ENCODE measurements around the gene VAC14.

The VAC14 gene

DNA sequence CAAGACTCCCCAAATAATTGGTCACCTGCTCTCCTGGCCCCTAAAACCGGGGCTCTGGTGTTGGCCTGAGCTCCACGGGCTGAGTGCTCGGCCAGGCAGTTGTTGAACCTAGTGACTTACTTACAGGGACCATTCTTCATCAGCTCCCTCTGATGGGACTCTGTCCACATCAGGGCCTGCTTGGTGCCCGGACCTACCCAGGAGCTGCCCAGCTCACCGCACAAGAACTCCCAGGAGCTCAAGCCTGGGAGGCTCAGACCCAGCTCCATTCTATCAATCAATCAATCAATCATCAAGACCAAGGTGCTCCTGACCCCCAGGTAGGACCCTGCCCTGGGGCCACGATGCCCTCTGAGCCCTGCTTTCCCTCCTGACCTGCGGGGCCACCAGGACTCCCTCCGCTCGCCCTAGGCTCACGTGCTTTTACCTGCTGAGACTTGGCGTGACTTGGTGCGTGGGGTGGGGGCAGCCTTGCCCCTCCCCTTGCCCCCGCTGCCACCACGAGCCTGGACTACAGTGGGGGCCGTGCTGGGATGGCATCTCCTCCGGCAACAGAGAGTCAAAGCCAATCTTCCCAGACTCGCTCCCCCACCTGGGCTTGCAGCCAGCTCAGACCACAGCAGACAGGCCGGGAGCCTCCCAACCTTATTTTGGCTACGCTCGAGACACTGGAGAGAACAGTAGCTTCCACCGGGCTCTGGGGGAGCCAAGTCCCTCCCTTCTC, 138.9 kb downstream of the VAC14 start:
- Histone ChIP-seq H3K36me3 (ENCODE audit: insufficient read depth, low read length) (no peaks in the 10 kb centered on the region), H3K9ac (ENCODE audit: low read length) (no peak overlapping the region), H3K4me2 (ENCODE audit: low read length) (no peak overlapping the region), H3K4me3 (ENCODE audit: low read depth, low read length, poor library complexity, severe bottlenecking) (no peak overlapping the region), H3K79me2 (ENCODE audit: insufficient read depth, low read length) (no peaks in the 10 kb centered on the region), H3F3A (ENCODE audit: insufficient read depth, low read length) (no peaks in the 10 kb centered on the region), H3K9me3 (ENCODE audit: low read length) (no peaks in the 10 kb centered on the region), H3K9me2 (ENCODE audit: low read depth, low read length) (no peaks in the 10 kb centered on the region), H2AFZ (ENCODE audit: low read length) (no peak overlapping the region), H3K27me3 (ENCODE audit: insufficient read depth, low read length) (peaks cover 5% of the 10 kb centered on the region; the same call in 1 of the 2 replicates), H3K27ac (ENCODE audit: low read depth, low read length, poor library complexity, severe bottlenecking) (no peak overlapping the region), H3K4me1 (ENCODE audit: insufficient read depth, low read length, severe bottlenecking) (peaks cover 4% of the 10 kb centered on the region), H4K20me1 (ENCODE audit: insufficient read depth, low read length) (no peaks in the 10 kb centered on the region)
- no peak for TF ChIP-seq EZH2 (IDR thresholded peaks at IDR 0.05; ENCODE audit: borderline replicate concordance, low read length)
- TF ChIP-seq, protein P1, sequence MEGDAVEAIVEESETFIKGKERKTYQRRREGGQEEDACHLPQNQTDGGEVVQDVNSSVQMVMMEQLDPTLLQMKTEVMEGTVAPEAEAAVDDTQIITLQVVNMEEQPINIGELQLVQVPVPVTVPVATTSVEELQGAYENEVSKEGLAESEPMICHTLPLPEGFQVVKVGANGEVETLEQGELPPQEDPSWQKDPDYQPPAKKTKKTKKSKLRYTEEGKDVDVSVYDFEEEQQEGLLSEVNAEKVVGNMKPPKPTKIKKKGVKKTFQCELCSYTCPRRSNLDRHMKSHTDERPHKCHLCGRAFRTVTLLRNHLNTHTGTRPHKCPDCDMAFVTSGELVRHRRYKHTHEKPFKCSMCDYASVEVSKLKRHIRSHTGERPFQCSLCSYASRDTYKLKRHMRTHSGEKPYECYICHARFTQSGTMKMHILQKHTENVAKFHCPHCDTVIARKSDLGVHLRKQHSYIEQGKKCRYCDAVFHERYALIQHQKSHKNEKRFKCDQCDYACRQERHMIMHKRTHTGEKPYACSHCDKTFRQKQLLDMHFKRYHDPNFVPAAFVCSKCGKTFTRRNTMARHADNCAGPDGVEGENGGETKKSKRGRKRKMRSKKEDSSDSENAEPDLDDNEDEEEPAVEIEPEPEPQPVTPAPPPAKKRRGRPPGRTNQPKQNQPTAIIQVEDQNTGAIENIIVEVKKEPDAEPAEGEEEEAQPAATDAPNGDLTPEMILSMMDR (IDR thresholded peaks at IDR 0.05; ENCODE audit: low read length): no peak

DNA sequence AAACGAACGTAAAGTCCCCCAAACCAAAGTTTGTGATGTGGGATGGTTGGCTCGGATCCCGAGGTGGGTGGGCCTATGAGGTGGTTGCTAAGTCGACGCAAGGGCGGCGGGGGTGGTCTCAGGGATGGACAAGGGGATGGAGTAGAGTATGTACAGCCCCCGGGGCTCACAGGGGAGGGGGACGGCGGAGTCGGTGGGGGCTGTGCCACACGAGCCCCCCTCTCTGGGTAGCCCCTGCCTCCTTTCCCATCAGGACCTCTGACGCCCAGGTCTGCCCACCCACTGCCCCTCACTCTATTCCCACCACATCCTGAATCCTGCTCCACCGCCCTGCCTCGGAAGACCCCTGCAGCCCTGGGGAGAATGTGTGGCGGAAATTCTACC, 139.4 kb downstream of the VAC14 start:
- no peaks in the 10 kb centered on the region for H3F3A ChIP-seq (ENCODE audit: insufficient read depth, low read length)
- H2AFZ ChIP-seq (ENCODE audit: low read length): no peak overlapping the region
- H3K4me1 ChIP-seq (ENCODE audit: insufficient read depth, low read length, severe bottlenecking): peaks cover 4% of the 10 kb centered on the region
- TF ChIP-seq, protein P1 (IDR thresholded peaks at IDR 0.05; ENCODE audit: low read length): no peak
- H3K79me2 ChIP-seq (ENCODE audit: insufficient read depth, low read length): no peaks in the 10 kb centered on the region
- H3K9me3 ChIP-seq (ENCODE audit: low read length): no peaks in the 10 kb centered on the region
- no peaks in the 10 kb centered on the region for H3K9me2 ChIP-seq (ENCODE audit: low read depth, low read length)
- H3K4me3 ChIP-seq (ENCODE audit: low read depth, low read length, poor library complexity, severe bottlenecking): no peak overlapping the region
- H3K36me3 ChIP-seq (ENCODE audit: insufficient read depth, low read length): no peaks in the 10 kb centered on the region
- H3K9ac ChIP-seq (ENCODE audit: low read length): no peak overlapping the region
- no peaks in the 10 kb centered on the region for H4K20me1 ChIP-seq (ENCODE audit: insufficient read depth, low read length)
- H3K27me3 ChIP-seq (ENCODE audit: insufficient read depth, low read length): peaks cover 5% of the 10 kb centered on the region; the same call in 1 of the 2 replicates
- H3K4me2 ChIP-seq (ENCODE audit: low read length): no peak overlapping the region
- H3K27ac ChIP-seq (ENCODE audit: low read depth, low read length, poor library complexity, severe bottlenecking): no peak overlapping the region

DNA sequence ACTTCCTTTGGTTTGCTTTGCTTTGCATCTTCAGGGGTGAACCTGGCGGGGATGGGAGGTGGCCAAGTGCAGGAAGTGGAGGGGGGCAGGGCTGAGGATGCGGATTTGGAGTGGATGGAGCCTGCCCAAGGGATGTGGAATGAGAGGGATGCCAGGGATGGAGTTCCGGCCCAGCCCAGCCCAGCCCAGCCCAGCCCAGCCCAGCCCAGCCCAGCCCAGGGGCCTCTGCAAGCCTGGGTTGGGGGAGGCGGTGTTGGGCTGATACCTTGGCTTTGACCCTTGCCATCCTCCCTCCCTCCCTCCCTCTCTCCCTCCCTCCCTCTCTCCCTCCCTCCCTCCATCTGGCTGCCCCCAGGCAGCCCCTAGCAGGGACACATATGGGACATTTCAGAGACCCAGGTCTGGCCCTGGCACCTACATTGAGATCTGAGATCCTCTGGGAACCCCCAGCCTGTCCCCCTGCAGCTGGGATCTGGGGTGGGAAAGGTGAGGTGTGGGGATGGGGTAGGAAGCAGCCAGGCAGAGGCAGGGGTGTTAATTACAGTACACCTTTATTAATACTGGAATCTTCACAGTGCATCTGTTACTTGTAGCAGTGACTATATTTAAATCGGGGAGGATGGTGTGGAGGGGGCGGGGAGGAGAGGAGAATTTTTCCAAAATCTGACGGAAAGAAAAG, 140.1 kb downstream of the VAC14 start:
- no peak overlapping the region for H3K27ac ChIP-seq (ENCODE audit: low read depth, low read length, poor library complexity, severe bottlenecking)
- no peaks in the 10 kb centered on the region for H3K9me2 ChIP-seq (ENCODE audit: low read depth, low read length)
- no peak overlapping the region for H3K4me3 ChIP-seq (ENCODE audit: low read depth, low read length, poor library complexity, severe bottlenecking)
- H3F3A ChIP-seq (ENCODE audit: insufficient read depth, low read length): no peaks in the 10 kb centered on the region
- H3K27me3 ChIP-seq (ENCODE audit: insufficient read depth, low read length): peaks cover under 1% of the 10 kb centered on the region; the same call in 1 of the 2 replicates
- no peaks in the 10 kb centered on the region for H3K9me3 ChIP-seq (ENCODE audit: low read length)
- peaks cover 4% of the 10 kb centered on the region for H3K4me1 ChIP-seq (ENCODE audit: insufficient read depth, low read length, severe bottlenecking)
- no peaks in the 10 kb centered on the region for H4K20me1 ChIP-seq (ENCODE audit: insufficient read depth, low read length)
- no peaks in the 10 kb centered on the region for H3K36me3 ChIP-seq (ENCODE audit: insufficient read depth, low read length)
- H3K9ac ChIP-seq (ENCODE audit: low read length): no peak overlapping the region
- H3K4me2 ChIP-seq (ENCODE audit: low read length): no peak overlapping the region
- TF ChIP-seq EZH2 (IDR thresholded peaks at IDR 0.05; ENCODE audit: borderline replicate concordance, low read length): no peak
- TF ChIP-seq, protein P1 (IDR thresholded peaks at IDR 0.05; ENCODE audit: low read length): no peak
- no peaks in the 10 kb centered on the region for H3K79me2 ChIP-seq (ENCODE audit: insufficient read depth, low read length)
- H2AFZ ChIP-seq (ENCODE audit: low read length): no peak overlapping the region

Measured in OCI-LY1 (cell line).